GM18858 (cell line): ENCODE measurements around the gene KRTAP5-8.
"Not testable (repeated sequence)": the region's sequence is repeated elsewhere in the genome, so short reads cannot be mapped to it uniquely, and the experiment has no call there.

Experiments used
- ATAC-seq: cut with Tn5 transposase; IDR thresholded peaks from one replicate; pipeline ENCODE4 v1.9.1; 2021; ENCODE audit not compliant: unreplicated experiment

The KRTAP5-8 gene

GRCh38 chr11:71571101-71571850, 33.5 kb downstream of the KRTAP5-8 start:
- not testable (repeated sequence) for ATAC-seq

GRCh38 chr11:71572811-71573210, 35.0 kb downstream of the KRTAP5-8 start:
- no peak for ATAC-seq

- no peak for ATAC-seq
These were observed 36.6 kb downstream of the KRTAP5-8 start for GRCh38 chr11:71574418-71574817.

GRCh38 chr11:71575723-71576424, 38.0 kb downstream of the KRTAP5-8 start:
- no peak for ATAC-seq

GRCh38 chr11:71576688-71577465, 39.1 kb downstream of the KRTAP5-8 start:
- ATAC-seq, result not testable (repeated sequence)

GRCh38 chr11:71577469-71578004, 39.7 kb downstream of the KRTAP5-8 start:
- no peak for ATAC-seq

GRCh38 chr11:71579513-71579912, 41.7 kb downstream of the KRTAP5-8 start:
- ATAC-seq, result not testable (repeated sequence)

- ATAC-seq, result no peak
These were observed 42.5 kb downstream of the KRTAP5-8 start for GRCh38 chr11:71580057-71581003.

- no peak for ATAC-seq
These were observed 44.0 kb downstream of the KRTAP5-8 start for GRCh38 chr11:71581826-71582225.

- ATAC-seq, result no peak
These were observed 44.6 kb downstream of the KRTAP5-8 start, which contains the start of gene KRTAP5-11 for GRCh38 chr11:71582309-71582895. KRTAP5-11 (minus strand) TSS chr11:71582875; CDS start chr11:71582837, 38 bp downstream.

- not testable (repeated sequence) for ATAC-seq
These were observed 45.1 kb downstream of the KRTAP5-8 start for GRCh38 chr11:71582969-71583368.

GRCh38 chr11:71585673-71586072, 47.8 kb downstream of the KRTAP5-8 start:
- ATAC-seq, result not testable (repeated sequence)

GRCh38 chr11:71588314-71588713, 50.5 kb downstream of the KRTAP5-8 start:
- ATAC-seq, result not testable (repeated sequence)
